ENCODE data around the gene NMRAL1.

- TF ChIP-seq RAD21 (IDR thresholded peaks at IDR 0.05; ENCODE audit: low read length) (no peak), USF1 (IDR thresholded peaks at IDR 0.05; ENCODE audit: borderline replicate concordance, low read depth) (no peak), NFIC (IDR thresholded peaks at IDR 0.05; ENCODE audit: borderline replicate concordance) (no peak)
- TF ChIP-seq, protein P1, sequence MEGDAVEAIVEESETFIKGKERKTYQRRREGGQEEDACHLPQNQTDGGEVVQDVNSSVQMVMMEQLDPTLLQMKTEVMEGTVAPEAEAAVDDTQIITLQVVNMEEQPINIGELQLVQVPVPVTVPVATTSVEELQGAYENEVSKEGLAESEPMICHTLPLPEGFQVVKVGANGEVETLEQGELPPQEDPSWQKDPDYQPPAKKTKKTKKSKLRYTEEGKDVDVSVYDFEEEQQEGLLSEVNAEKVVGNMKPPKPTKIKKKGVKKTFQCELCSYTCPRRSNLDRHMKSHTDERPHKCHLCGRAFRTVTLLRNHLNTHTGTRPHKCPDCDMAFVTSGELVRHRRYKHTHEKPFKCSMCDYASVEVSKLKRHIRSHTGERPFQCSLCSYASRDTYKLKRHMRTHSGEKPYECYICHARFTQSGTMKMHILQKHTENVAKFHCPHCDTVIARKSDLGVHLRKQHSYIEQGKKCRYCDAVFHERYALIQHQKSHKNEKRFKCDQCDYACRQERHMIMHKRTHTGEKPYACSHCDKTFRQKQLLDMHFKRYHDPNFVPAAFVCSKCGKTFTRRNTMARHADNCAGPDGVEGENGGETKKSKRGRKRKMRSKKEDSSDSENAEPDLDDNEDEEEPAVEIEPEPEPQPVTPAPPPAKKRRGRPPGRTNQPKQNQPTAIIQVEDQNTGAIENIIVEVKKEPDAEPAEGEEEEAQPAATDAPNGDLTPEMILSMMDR (IDR thresholded peaks at IDR 0.05), result no peak
- TF ChIP-seq, protein P2, sequence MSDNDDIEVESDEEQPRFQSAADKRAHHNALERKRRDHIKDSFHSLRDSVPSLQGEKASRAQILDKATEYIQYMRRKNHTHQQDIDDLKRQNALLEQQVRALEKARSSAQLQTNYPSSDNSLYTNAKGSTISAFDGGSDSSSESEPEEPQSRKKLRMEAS (IDR thresholded peaks at IDR 0.05; ENCODE audit: low read depth), result no peak
These were observed 62.3 kb downstream of the NMRAL1 start for GRCh38 chr16:4412159-4412558.
